Neutrophil (primary cell): Measurements from ENCODE around the gene HPCA.

Experiments
- H3K27ac ChIP-seq: fragments of 200-600 bp; sonication (generic); 2 replicates; pipeline ENCODE4 v1.5.1; 2016; ENCODE audit warnings: mild to moderate bottlenecking, moderate library complexity
- H3K27me3 ChIP-seq: fragments of 200-600 bp; sonication (generic); 2 replicates; pipeline ENCODE4 v1.6.0; 2016; ENCODE audit warnings: mild to moderate bottlenecking
- H3K36me3 ChIP-seq: fragments of 200-600 bp; sonication (generic); 2 replicates; pipeline ENCODE4 v1.5.1; 2017
- H3K4me1 ChIP-seq, 2 experiments: fragments of 200-600 bp in 1 of 2; sonication (generic) in 1 of 2; 1 replicate in 1 of 2; 2 replicates in 1 of 2; pipeline versions ENCODE4 v1.5.1 to v1.6.1; 2013 to 2016; ENCODE audit warnings: low read depth in 1 of 2, low read length in 1 of 2, mild to moderate bottlenecking in 1 of 2, moderate library complexity in 1 of 2; ENCODE audit not compliant: control insufficient read depth in 1 of 2, insufficient read depth in 1 of 2
- H3K4me3 ChIP-seq, 2 experiments: fragments of 200-600 bp in 1 of 2; sonication (generic) in 1 of 2; 1 replicate in 1 of 2; 2 replicates in 1 of 2; pipeline ENCODE4 v1.5.1; 2013 to 2016; ENCODE audit warnings: low read depth in 1 of 2, low read length in 1 of 2, mild to moderate bottlenecking in 1 of 2, moderate library complexity in 1 of 2
- H3K9me3 ChIP-seq: fragments of 200-600 bp; sonication (generic); 2 replicates; pipeline ENCODE4 v1.5.1; 2016
- CTCF ChIP-seq: fragments of 200-600 bp; sonication (generic); IDR thresholded peaks from 2 replicates; pipeline ENCODE4 v1.5.1; 2016; ENCODE audit warnings: antibody characterized with exemption

The HPCA gene

GRCh38 chr1:32896451-32896850 is 10.2 kb downstream of the HPCA start:
- H3K36me3 ChIP-seq = no peaks in the 10 kb centered on the region
- no peak for TF ChIP-seq CTCF
- no peak overlapping the region for H3K4me3 ChIP-seq
- no peaks in the 10 kb centered on the region for H3K9me3 ChIP-seq
- H3K27me3 ChIP-seq = peaks cover 100% of the 10 kb centered on the region
- peaks cover 0 to 10% of the 10 kb centered on the region in 2 experiments for H3K4me1 ChIP-seq
- no peak overlapping the region for H3K27ac ChIP-seq

- no peak for TF ChIP-seq CTCF
- no peaks in the 10 kb centered on the region for H3K9me3 ChIP-seq
These were observed 11.1 kb downstream of the HPCA start for GRCh38 chr1:32897082-32898049.

GRCh38 chr1:32898056-32898455 is 11.8 kb downstream of the HPCA start:
- Histone ChIP-seq H3K4me3 (no peak overlapping the region), H3K4me1 (peaks cover 0 to 6% of the 10 kb centered on the region in 2 experiments), H3K9me3 (no peaks in the 10 kb centered on the region), H3K27ac (no peak overlapping the region), H3K36me3 (no peaks in the 10 kb centered on the region), H3K27me3 (peaks cover 100% of the 10 kb centered on the region)
- no peak for TF ChIP-seq CTCF

More at GRCh38 chr1:32897082-32898049, 11.1 kb downstream of the HPCA start:
- H3K27ac ChIP-seq = no peak overlapping the region
- H3K4me1 ChIP-seq = peaks cover 0 to 10% of the 10 kb centered on the region in 2 experiments
- no peak overlapping the region for H3K4me3 ChIP-seq
- peaks cover 100% of the 10 kb centered on the region for H3K27me3 ChIP-seq
- no peaks in the 10 kb centered on the region for H3K36me3 ChIP-seq

- Histone ChIP-seq H3K27ac (no peak overlapping the region), H3K4me1 (no peaks in the 10 kb centered on the region), H3K9me3 (no peaks in the 10 kb centered on the region), H3K4me3 (no peak overlapping the region), H3K27me3 (peaks cover 100% of the 10 kb centered on the region), H3K36me3 (no peaks in the 10 kb centered on the region)
- TF ChIP-seq CTCF = no peak
These were observed 12.7 kb downstream of the HPCA start for GRCh38 chr1:32898958-32899357.

GRCh38 chr1:32899586-32900296 is 13.4 kb downstream of the HPCA start:
- H3K27me3 ChIP-seq = peaks cover 100% of the 10 kb centered on the region
- TF ChIP-seq CTCF = no peak
- H3K9me3 ChIP-seq = no peaks in the 10 kb centered on the region
- no peaks in the 10 kb centered on the region for H3K36me3 ChIP-seq
- no peaks in the 10 kb centered on the region for H3K4me1 ChIP-seq
- H3K27ac ChIP-seq = no peak overlapping the region
- H3K4me3 ChIP-seq = no peak overlapping the region
